ENCODE data around the gene LONRF2.
A peak's percentile ranks its signal among the peaks of the same experiment; 100 is the strongest.

Gene LONRF2

DNA sequence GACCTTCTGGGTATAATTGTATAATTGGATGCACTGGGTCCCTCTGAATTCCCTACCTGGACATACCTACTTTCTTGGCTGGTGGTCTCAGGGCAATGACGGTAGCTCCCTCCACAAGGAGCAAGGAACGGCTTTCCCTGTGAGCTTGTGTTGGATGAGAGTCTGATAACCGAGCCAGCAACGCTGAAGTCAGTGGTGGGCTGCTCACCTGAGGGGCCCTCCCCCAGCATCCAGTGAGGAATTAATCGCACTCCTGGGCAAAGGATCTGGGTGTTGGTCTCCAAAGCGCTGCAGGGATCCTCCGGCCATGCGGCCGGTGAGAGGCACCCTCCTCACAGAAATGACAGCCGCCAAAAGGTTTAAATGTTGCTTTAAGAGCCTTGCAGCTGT is 47.1 kb downstream of the LONRF2 start:
- DNase-seq (ENCODE audit: low spot score): no peak

DNA sequence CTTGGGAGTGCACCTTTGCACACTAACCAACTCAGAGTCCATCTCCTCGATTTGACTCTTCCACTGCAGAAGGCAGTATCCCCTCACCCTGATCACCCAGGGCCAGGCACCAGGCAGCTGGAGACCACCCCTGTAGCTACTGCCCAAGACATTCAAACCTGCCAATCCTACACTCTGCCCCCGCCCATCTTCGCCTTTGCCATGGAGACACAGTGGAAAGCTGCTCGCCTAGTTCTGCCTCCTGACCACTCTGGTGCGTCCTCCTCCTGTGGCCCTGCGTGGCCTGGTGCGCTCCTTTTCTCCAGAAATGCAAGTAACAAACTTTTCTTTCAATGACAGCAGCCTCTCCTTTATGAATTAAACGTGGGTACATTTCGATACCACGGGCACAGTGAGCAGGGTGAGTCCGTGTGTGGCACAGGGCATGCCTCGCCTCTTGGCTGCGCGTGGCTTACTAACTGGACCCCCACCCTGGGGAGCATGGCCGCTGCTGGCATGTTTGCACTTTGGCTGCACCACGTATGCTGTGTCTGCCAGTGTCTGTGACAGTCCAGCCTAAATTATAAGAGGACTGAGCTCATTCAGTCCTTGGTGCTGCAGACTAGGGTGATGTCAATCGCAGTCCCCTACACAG is 47.6 kb downstream of the LONRF2 start:
- peak; percentile 33 for DNase-seq (ENCODE audit: low spot score)

- DNase-seq (ENCODE audit: low spot score): peak; percentile 31
Observed at GRCh38 chr2:100274076-100274475, 48.2 kb downstream of the LONRF2 start.

GRCh38 chr2:100273387-100273786 is 48.9 kb downstream of the LONRF2 start:
- DNase-seq (ENCODE audit: low spot score): no peak

DNA sequence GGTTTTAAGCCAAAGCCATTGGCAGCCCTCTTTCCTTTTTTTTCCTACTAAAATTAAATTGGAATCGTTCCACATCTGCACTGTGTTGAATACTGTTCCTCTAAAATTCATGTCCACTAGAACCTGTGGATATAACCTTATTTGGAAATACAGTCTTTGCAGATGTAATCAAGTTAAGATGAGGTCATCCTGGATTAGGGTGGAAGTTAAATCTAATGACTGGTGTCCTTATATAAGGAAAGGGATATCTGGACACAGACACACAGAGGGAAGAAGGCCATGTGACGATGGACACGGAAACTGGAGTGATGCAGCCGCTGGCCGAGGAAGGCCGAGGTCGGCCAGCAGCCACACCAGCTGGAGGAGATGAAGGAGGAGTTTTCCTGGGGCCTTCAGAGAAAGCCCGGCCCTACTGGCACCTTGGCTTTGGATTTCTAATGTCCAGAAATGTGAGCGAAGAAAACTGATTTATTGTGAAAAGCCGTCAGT is 49.4 kb downstream of the LONRF2 start:
- DNase-seq (ENCODE audit: low spot score): no peak

DNA sequence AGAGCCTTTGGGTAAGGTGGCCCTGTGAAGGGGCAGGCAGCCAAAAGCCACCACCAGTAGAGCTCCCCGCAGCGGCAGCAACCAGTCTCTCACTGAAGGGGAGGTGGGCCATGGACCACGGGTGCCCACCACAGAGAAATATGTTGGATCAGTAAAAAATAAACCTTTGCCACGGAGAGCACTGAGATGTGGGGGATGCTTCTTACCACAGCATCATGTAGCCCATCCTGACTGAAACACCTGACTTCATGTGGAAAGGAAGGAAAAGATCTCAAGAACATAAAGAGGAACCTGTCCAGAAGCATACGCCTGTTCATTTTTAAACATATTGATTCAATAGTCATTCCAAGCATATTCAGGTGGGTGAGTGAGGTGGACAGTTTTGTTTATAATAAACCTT is 51.1 kb downstream of the LONRF2 start:
- DNase-seq (ENCODE audit: low spot score): no peak

GRCh38 chr2:100270381-100271146 is 51.7 kb downstream of the LONRF2 start:
- DNase-seq (ENCODE audit: low spot score): no peak

DNA sequence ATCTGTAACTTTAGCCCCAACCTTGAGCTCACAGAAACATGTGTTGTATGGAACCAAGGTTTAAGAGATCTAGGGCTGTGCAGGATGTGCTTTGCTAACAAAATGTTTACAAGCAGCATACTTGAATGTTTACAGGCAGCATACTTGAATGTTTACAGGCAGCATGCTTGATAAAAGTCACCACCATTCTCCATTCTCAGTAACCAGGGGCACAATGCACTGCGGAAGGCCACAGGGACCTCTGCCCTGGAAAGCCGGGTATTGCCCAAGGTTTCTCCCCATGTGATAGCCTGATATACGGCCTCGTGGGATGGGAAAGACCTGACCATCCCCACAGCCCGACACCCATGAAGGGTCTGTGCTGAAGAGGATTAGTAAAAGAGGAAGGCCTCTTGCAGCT is 52.4 kb downstream of the LONRF2 start:
- no peak for DNase-seq (ENCODE audit: low spot score)

DNA sequence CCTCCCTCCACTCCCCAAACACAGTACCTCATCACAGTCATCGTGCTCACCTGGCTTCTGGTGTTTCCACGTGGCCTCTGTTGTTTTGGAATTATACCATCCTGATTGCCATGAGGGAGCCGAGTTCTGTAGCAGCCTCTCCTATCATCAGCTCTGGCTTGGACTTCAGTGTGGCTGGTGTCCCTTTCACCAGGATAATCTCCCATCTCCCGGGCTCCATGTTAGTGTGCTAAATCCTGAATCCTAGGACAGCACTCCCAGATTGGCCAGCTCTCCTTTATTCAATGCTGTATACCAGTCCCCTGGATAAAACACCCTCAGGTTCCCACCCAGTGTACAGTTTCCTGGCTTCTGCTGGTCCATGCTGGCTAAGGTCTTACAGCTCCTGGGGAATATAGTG is 53.3 kb downstream of the LONRF2 start:
- no peak for DNase-seq (ENCODE audit: low spot score)

GRCh38 chr2:100267751-100268150 is 54.5 kb downstream of the LONRF2 start:
- DNase-seq (ENCODE audit: low spot score): no peak

DNA sequence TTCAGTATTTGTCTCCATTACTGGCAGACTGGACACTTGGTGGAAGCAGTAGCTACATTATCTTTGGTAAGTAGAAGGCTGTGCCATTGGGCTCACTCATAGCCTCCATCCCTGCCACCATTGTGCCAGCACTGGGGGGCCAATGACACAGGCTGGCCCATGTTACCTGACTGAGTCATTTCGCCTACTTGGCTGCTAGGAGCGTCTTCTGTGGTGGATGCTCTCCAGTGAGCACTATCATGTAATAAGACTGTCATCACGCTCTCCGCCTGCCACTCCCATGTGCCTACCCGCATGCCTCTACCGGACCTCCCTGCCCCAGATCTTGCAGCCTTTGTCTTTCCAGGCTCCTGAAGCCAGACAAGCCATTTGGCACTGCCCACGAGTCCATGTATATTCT is 56.2 kb downstream of the LONRF2 start:
- no peak for DNase-seq (ENCODE audit: low spot score)

DNA sequence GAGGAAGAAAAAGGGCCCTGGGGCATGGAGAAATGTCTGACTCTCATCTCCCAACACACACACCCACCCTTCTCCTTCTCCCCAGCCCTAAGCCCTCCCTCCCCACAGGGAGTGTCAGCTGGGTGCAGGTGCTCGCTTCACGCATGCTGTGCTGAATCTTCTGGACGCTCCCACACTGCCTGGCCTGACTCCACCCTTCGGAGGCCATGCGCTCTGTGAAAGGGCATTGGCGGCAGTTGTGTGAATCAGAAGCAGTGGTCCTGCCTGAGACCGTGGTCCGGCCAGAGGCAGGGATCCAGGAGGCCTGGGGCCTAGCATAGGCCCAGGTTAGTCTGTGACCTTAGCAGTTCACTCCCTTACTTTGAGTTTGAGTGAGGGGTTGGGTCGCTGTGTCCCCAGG is 57.1 kb downstream of the LONRF2 start:
- DNase-seq (ENCODE audit: low spot score): no peak

- DNase-seq (ENCODE audit: low spot score): no peak
Observed at GRCh38 chr2:100264651-100265050, 57.6 kb downstream of the LONRF2 start.

DNA sequence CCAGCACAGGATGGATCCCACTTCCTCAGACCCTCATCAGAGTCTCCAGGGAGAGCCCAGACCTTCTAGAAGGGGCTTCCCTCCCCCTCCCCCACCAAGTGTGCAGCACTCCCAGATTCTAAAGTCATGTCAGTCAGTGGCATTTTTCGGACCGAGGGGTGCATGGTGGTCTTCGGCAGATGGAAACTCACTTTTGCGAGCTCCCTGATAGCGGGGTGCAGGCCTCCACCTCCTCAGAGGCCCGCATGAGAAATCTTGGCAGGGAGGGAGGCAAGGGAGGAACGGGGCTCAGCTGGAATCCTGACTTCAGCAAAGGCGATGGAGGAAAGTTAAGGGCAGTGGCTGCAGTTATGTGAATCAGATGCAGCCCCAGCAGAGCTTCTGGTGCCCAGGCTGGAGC is 58.2 kb downstream of the LONRF2 start:
- no peak for DNase-seq (ENCODE audit: low spot score)

GRCh38 chr2:100262555-100263320 is 59.6 kb downstream of the LONRF2 start:
- DNase-seq (ENCODE audit: low spot score): peak; percentile 81

DNA sequence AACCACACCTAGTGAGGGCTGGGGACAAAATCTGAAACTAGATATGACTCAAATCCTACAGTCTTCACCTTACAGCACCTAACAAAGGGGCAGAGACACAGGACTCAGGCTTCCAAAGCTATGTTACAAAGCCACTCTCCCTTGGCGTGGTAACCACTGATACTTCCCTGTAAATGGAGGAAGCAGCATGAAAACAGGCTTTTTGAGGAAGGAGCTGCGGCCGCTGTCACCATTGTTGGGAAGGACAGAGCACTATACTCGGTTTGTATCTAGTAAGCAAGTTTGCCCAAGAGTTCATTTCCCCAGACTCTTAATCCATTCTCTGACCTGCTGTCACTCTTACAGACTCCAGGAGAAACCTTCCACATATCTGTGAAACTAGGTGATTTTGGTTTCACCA is 60.3 kb downstream of the LONRF2 start:
- DNase-seq (ENCODE audit: low spot score): no peak

GRCh38 chr2:100260712-100261620 is 61.3 kb downstream of the LONRF2 start:
- peak; percentile 78 for DNase-seq (ENCODE audit: low spot score)

GRCh38 chr2:100259106-100259505 is 63.2 kb downstream of the LONRF2 start:
- no peak for DNase-seq (ENCODE audit: low spot score)

GRCh38 chr2:100257939-100258338 is 64.4 kb downstream of the LONRF2 start:
- DNase-seq (ENCODE audit: low spot score): no peak

GRCh38 chr2:100256849-100257248 is 65.5 kb downstream of the LONRF2 start:
- no peak for DNase-seq (ENCODE audit: low spot score)

- no peak for DNase-seq (ENCODE audit: low spot score)
Observed at GRCh38 chr2:100256416-100256815, 65.9 kb downstream of the LONRF2 start.

- no peak for DNase-seq (ENCODE audit: low spot score)
Observed at GRCh38 chr2:100254646-100255210, 67.6 kb downstream of the LONRF2 start.

All from ecto neural progenitor cell (in vitro differentiated cells).